DMS53 treated with DMSO at 0.1 percent for 48 hours (cell line): ENCODE measurements around the gene ACOT11.
"Not testable (repeated sequence)": the region's sequence is repeated elsewhere in the genome, so short reads cannot be mapped to it uniquely, and the experiment has no call there.

ENCODE experiments used
- DNase-seq: peaks from one replicate; lab custom pipeline; 2025; ENCODE audit not compliant: unreplicated experiment; lab: John Stamatoyannopoulos, UW

The ACOT11 gene

GRCh38 chr1:54536656-54537055 lies 11.4 kb upstream of the ACOT11 start:
- DNase-seq = not testable (repeated sequence)

- DNase-seq = no peak
Observed at GRCh38 chr1:54537611-54538010, 10.4 kb upstream of the ACOT11 start.

- DNase-seq = no peak
Observed at GRCh38 chr1:54538538-54538937, 9.5 kb upstream of the ACOT11 start.

GRCh38 chr1:54540582-54541295 lies 7.3 kb upstream of the ACOT11 start:
- DNase-seq = no peak

GRCh38 chr1:54542120-54542961 lies 5.7 kb upstream of the ACOT11 start:
- DNase-seq = peak; percentile 97

- DNase-seq = no peak
Observed at GRCh38 chr1:54542962-54543539, 5.0 kb upstream of the ACOT11 start.

- DNase-seq = no peak
Observed at GRCh38 chr1:54543729-54544496, 4.1 kb upstream of the ACOT11 start.

GRCh38 chr1:54545916-54546635 lies 2.0 kb upstream of the ACOT11 start:
- DNase-seq = no peak

- DNase-seq = no peak
Observed at GRCh38 chr1:54546651-54547401, 1.2 kb upstream of the ACOT11 start.

GRCh38 chr1:54548389-54549044 lies 489 bp downstream of the ACOT11 start:
- DNase-seq = no peak

GRCh38 chr1:54549181-54549924 lies 1.3 kb downstream of the ACOT11 start:
- DNase-seq = no peak

GRCh38 chr1:54551891-54552290 lies 3.9 kb downstream of the ACOT11 start:
- DNase-seq = no peak

- no peak for DNase-seq
Observed at GRCh38 chr1:54553602-54554313, 5.7 kb downstream of the ACOT11 start.

- DNase-seq = no peak
Observed at GRCh38 chr1:54556110-54556509, 8.1 kb downstream of the ACOT11 start.

GRCh38 chr1:54557671-54558355 lies 9.8 kb downstream of the ACOT11 start:
- no peak for DNase-seq

- no peak for DNase-seq
Observed at GRCh38 chr1:54558434-54559030, 10.5 kb downstream of the ACOT11 start.

GRCh38 chr1:54559111-54559548 lies 11.1 kb downstream of the ACOT11 start:
- DNase-seq = no peak
